Activated naive CD8-positive, alpha-beta T cell treated with anti-CD3 and anti-CD28 coated beads, Interleukin-2, amount 10 ng/mL, durations not matched to agents 7 days and 5 days (primary cell): ENCODE data around the gene CD2AP. TPM values are rescaled to one million over a fixed set of nuclear protein-coding genes. Genes with fewer than 3 reads are reported as not detected.

Source experiments
- total RNA-seq, 2 experiments: library from RNA; stranded (reverse); gene quantifications; one replicate each; pipeline ENCODE4 v1.2.3, GENCODE V29; 2021

CD2AP gene
- total RNA-seq, 2 experiments from 2014 or later, result 38.9 to 45.4 TPM

Other genes starting within 250 kb of the CD2AP start
- gene TNFRSF21, start 167.9 kb upstream of the CD2AP start, total RNA-seq, result under 1 TPM; 0.62 to 0.83 TPM
- gene ADGRF4, start 220.8 kb downstream of the CD2AP start, total RNA-seq, result not detected